ENCODE measurements around the gene KRTAP4-1.

GRCh38 chr17:41226051-41226450 lies 41.3 kb upstream of the KRTAP4-1 start:
- TF ChIP-seq CTCF (IDR thresholded peaks at IDR 0.05) (no peak), POLR2A (IDR thresholded peaks at IDR 0.05) (no peak)

Measured in adrenal gland (tissue), 5 donors.